Kidney tubule cell (primary cell): ENCODE measurements around the gene INPP1.
A peak's percentile ranks its signal among the peaks of the same experiment; 100 is the strongest.

Experiments used
- DNase-seq: peaks from one replicate; pipeline ENCODE4 v3.0.0-alpha.2; 2018; ENCODE audit warnings: low spot score

Gene INPP1

GRCh38 chr2:190409616-190410015 lies 66.2 kb downstream of the INPP1 start:
- no peak for DNase-seq

- DNase-seq = no peak
Observed at GRCh38 chr2:190410166-190410565, 66.8 kb downstream of the INPP1 start.

- no peak for DNase-seq
Observed at GRCh38 chr2:190412966-190413365, 69.6 kb downstream of the INPP1 start.

- peak; percentile 9 for DNase-seq
Observed at GRCh38 chr2:190413421-190413820, 70.0 kb downstream of the INPP1 start.

- DNase-seq = no peak
Observed at GRCh38 chr2:190415251-190415650, 71.9 kb downstream of the INPP1 start.

- DNase-seq = no peak
Observed at GRCh38 chr2:190415794-190416775, 72.7 kb downstream of the INPP1 start.

GRCh38 chr2:190417045-190417842 lies 73.9 kb downstream of the INPP1 start:
- no peak for DNase-seq

GRCh38 chr2:190418727-190419126 lies 75.3 kb downstream of the INPP1 start:
- DNase-seq = no peak

- DNase-seq = no peak
Observed at GRCh38 chr2:190420801-190421200, 77.4 kb downstream of the INPP1 start.
